Measurements from ENCODE around the gene STX8.

Gene STX8

GRCh38 chr17:9217151-9218056 is 358.2 kb downstream of the STX8 start:
- TF ChIP-seq REST (IDR thresholded peaks at IDR 0.05; ENCODE audit: insufficient read depth in 1 of 2, low read depth in 2 of 2, low read length in 2 of 2) (no peak), POLR2AphosphoS5 (IDR thresholded peaks at IDR 0.05; ENCODE audit: low read depth, low read length) (no peak), SIN3A (IDR thresholded peaks at IDR 0.05; ENCODE audit: borderline replicate concordance, insufficient read depth, low read length) (no peak), FOXP2 (optimal IDR thresholded peaks at IDR 0.05; ENCODE audit: borderline replicate concordance, extremely low read depth, extremely low read length, insufficient read depth) (no peak), TAF1 (IDR thresholded peaks at IDR 0.05; ENCODE audit: borderline replicate concordance, insufficient read depth, low read length) (no peak)

GRCh38 chr17:9215465-9215864 is 360.2 kb downstream of the STX8 start:
- no peak for TF ChIP-seq SIN3A (IDR thresholded peaks at IDR 0.05; ENCODE audit: borderline replicate concordance, insufficient read depth, low read length)
- TF ChIP-seq FOXP2 (optimal IDR thresholded peaks at IDR 0.05; ENCODE audit: borderline replicate concordance, extremely low read depth, extremely low read length, insufficient read depth), result no peak
- no peak for TF ChIP-seq TAF1 (IDR thresholded peaks at IDR 0.05; ENCODE audit: borderline replicate concordance, insufficient read depth, low read length)
- TF ChIP-seq REST (IDR thresholded peaks at IDR 0.05; ENCODE audit: insufficient read depth in 1 of 2, low read depth in 2 of 2, low read length in 2 of 2), result no peak
- TF ChIP-seq POLR2AphosphoS5 (IDR thresholded peaks at IDR 0.05; ENCODE audit: low read depth, low read length), result no peak

- TF ChIP-seq REST (IDR thresholded peaks at IDR 0.05; ENCODE audit: insufficient read depth in 1 of 2, low read depth in 2 of 2, low read length in 2 of 2) (no peak), TAF1 (IDR thresholded peaks at IDR 0.05; ENCODE audit: borderline replicate concordance, insufficient read depth, low read length) (no peak), FOXP2 (optimal IDR thresholded peaks at IDR 0.05; ENCODE audit: borderline replicate concordance, extremely low read depth, extremely low read length, insufficient read depth) (no peak), SIN3A (IDR thresholded peaks at IDR 0.05; ENCODE audit: borderline replicate concordance, insufficient read depth, low read length) (no peak), POLR2AphosphoS5 (IDR thresholded peaks at IDR 0.05; ENCODE audit: low read depth, low read length) (no peak)
Observed at GRCh38 chr17:9213303-9213640, 362.3 kb downstream of the STX8 start.

GRCh38 chr17:9212376-9213302 is 363.0 kb downstream of the STX8 start:
- no peak for TF ChIP-seq FOXP2 (optimal IDR thresholded peaks at IDR 0.05; ENCODE audit: borderline replicate concordance, extremely low read depth, extremely low read length, insufficient read depth)
- no peak for TF ChIP-seq SIN3A (IDR thresholded peaks at IDR 0.05; ENCODE audit: borderline replicate concordance, insufficient read depth, low read length)
- TF ChIP-seq REST (IDR thresholded peaks at IDR 0.05; ENCODE audit: insufficient read depth in 1 of 2, low read depth in 2 of 2, low read length in 2 of 2), result no peak
- TF ChIP-seq TAF1 (IDR thresholded peaks at IDR 0.05; ENCODE audit: borderline replicate concordance, insufficient read depth, low read length), result no peak
- no peak for TF ChIP-seq POLR2AphosphoS5 (IDR thresholded peaks at IDR 0.05; ENCODE audit: low read depth, low read length)
